ENCODE measurements around the gene YBX2.

YBX2 gene

DNA sequence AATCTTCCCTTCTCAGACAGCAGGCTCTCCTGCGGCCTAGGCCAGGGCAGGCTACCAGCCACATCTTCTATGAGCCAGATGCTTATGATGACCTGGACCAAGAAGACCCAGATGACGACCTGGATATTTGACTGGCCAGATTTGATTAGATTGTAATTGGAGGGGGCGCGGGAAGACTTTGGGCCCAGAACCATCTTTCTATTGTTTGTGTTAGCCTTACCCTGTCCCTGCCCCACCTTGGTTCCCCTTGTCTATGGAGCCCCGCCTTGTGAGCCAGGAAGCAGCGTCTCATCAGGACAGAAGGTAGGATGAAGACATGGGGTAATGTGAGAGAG is 34.9 kb downstream of the YBX2 start:
- H3K27ac ChIP-seq = no peak overlapping the region
- TF ChIP-seq ZFX (IDR thresholded peaks at IDR 0.05) (no peak), CTCF (conservative IDR thresholded peaks at IDR 0.05) (no peak)

- no peak overlapping the region for H3K27ac ChIP-seq
- TF ChIP-seq CTCF (conservative IDR thresholded peaks at IDR 0.05) = no peak
- TF ChIP-seq ZFX (IDR thresholded peaks at IDR 0.05) = no peak
These were observed 35.5 kb downstream of the YBX2 start for GRCh38 chr17:7258731-7259554.

DNA sequence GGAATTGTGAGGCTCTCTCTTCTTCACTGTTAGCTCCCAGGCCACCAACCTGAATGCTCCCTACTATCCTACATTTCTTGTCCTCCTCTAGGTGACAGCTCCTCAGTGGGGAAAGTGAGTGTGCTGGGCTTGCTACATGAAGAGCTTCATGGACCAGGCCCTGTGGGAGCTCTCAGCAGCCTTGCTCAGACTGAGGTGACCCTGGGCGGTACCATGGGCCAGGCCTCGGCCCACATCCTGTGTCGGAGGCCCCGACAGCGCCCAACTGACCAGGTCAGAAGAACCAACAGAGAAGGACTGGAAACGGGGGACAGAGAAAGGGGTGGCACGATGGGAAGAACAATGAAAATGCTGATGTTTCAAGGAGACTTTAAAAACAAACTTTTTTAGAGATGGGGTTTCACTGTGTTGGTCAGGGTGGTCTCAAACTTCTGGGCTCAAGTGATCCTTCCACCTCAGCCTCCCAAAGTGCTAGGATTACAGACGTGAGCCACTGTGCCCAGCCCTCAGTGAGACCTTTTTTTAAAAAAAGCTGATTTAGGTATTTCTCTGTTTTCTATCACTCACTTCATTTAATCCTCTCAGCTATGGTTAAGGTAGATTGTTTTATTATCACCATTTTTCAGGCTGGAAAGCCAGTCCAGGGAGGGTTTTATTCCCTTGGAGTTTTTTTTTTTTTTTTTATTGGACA is 37.5 kb downstream of the YBX2 start:
- H3K27ac ChIP-seq = no peak overlapping the region
- TF ChIP-seq ZFX (IDR thresholded peaks at IDR 0.05) (no peak), CTCF (conservative IDR thresholded peaks at IDR 0.05) (no peak)

- no peak for TF ChIP-seq ZFX (IDR thresholded peaks at IDR 0.05)
- peak overlapping the region; percentile 87 for H3K27ac ChIP-seq
These were observed 39.9 kb downstream of the YBX2 start for GRCh38 chr17:7254511-7254910.

DNA sequence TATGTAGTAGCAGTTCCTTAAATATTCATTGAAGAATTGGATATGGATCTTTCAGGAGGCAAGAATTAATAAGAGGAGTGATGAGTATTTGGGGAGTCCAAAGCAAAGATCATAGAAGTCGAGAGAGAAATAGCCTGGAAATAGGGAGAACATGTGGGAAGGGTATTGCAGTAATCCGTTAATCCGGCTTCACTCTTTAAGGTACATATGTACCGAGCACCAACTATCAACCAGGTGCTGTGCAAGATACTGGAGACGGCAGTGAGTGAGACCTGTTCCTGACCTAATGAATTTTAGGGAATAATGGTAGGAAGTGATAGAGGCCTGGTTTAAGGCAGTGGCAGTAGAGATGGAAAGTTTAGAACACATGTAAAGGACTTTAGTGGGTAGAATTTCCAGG is 41.4 kb downstream of the YBX2 start:
- H3K27ac ChIP-seq = peak overlapping the region; percentile 87

GRCh38 chr17:7252176-7253043 is 42.0 kb downstream of the YBX2 start, which contains the start of gene ELP5:
Gene ELP5, plus strand, starts transcription at chr17:7252215. Its CDS starts 336 bp downstream, at chr17:7252551.
- TF ChIP-seq ZFX (IDR thresholded peaks at IDR 0.05) (peak; percentile 69), CTCF (conservative IDR thresholded peaks at IDR 0.05) (no peak; the same call in 1 of the 2 replicates)
- peak within 1 kb of the TSS; percentile 87 for H3K27ac ChIP-seq

More for the DNA sequence above, 41.4 kb downstream of the YBX2 start:
- no peak for TF ChIP-seq ZFX (IDR thresholded peaks at IDR 0.05)

DNA sequence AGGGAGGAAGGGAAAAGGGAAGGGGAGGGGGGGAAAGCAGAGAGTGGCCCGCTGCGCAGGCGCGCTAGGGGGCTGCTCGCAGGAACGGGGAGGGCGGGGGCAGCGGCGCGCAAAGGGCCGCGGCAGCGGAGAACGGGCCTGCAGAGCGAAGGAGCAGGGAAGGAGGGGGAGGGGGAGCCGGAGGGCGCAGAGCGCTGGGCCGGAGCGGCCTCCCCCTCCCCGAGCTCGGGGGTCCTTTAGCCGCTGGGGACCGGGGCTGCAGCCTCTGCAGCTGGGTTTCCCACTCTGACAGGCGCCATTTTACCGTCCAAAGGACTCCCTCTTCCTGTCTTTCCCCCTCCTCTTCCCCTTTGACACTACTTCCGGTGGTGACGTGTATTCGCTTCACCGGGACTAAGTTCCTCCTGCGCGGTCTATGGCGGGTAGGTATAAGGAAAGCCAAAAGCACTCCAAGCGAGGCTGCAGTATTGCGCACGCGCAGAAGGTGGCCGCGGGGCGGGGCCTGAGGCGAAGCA is 42.7 kb downstream of the YBX2 start, which contains the start of gene CTDNEP1:
Gene CTDNEP1 (minus strand): TSS at position 74 of the 515 bp plus-strand sequence. CDS start 438 bp downstream, outside the sequence.
- H3K27ac ChIP-seq = peak within 1 kb of the TSS; percentile 87
- TF ChIP-seq ZFX (IDR thresholded peaks at IDR 0.05) (no peak), CTCF (conservative IDR thresholded peaks at IDR 0.05) (no peak)
